ENCODE measurements around the gene TMPRSS15.

TMPRSS15 gene

DNA sequence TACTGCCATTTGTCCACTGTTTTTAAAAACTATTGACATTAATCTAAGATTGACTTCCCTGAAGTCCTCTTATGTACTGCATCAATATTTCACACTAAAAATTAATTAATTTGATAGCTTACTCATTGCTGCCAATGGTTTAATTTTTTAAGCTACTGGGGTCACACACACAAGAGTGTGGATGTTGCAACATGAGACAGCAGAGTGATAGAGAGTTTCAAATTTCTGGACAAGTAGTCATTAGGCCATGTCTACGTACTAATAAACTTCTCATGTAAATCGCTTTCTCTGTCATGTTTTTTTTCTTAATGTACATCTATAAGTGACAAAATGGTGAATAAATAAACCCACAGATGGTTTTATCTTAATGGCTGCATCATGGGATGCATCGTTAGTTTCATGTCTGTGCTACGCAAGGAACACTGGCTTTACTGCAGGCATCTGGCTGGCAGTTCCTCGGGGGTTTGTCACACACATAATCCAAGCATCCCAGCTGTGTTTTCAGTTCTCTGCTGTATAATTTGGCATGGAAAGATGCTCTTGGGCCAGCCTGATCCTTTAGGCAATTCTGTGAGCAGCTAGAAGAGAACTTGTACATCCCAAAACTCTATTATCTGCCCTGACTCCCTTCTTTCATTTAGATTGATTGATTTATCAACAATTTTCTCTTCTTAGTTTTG is 175.4 kb downstream of the TMPRSS15 start:
- Histone ChIP-seq H3K9me3 (ENCODE audit: insufficient read depth, low read depth, low read length) (no peaks in the 10 kb centered on the region), H2AK5ac (ENCODE audit: low read length) (no peak overlapping the region), H2BK5ac (ENCODE audit: low read depth, low read length, poor library complexity) (no peak overlapping the region), H3K4ac (ENCODE audit: low read depth, low read length) (no peak overlapping the region), H3K9ac (ENCODE audit: low read length) (no peak overlapping the region), H3K18ac (ENCODE audit: low read length) (no peak overlapping the region), H2BK120ac (ENCODE audit: insufficient read depth, low read length, poor library complexity) (no peak overlapping the region), H3K14ac (ENCODE audit: low read length) (no peak overlapping the region), H4K12ac (ENCODE audit: low read depth, low read length) (no peak overlapping the region), H3K23ac (ENCODE audit: low read length) (no peak overlapping the region), H3K79me1 (ENCODE audit: low read length) (no peaks in the 10 kb centered on the region), H4K8ac (ENCODE audit: low read depth, low read length) (no peak overlapping the region), H3K27me3 (ENCODE audit: insufficient read depth, low read length) (no peaks in the 10 kb centered on the region), H3K4me2 (ENCODE audit: low read length) (no peak overlapping the region), H4K91ac (ENCODE audit: low read depth, low read length) (no peak overlapping the region), H3K4me3 (ENCODE audit: low read depth, low read length) (no peak overlapping the region), H2AFZ (ENCODE audit: insufficient read depth, low read length, poor library complexity) (no peak overlapping the region), H2BK12ac (ENCODE audit: low read length) (no peak overlapping the region), H3K4me1 (ENCODE audit: control insufficient read depth in 1 of 2, insufficient read depth in 2 of 2, low read length in 2 of 2) (no peaks in the 10 kb centered on the region), H3K27ac (ENCODE audit: low read depth, low read length) (no peak overlapping the region), H3K79me2 (ENCODE audit: control insufficient read depth, insufficient read depth, low read length, poor library complexity) (no peaks in the 10 kb centered on the region), H3K36me3 (ENCODE audit: control insufficient read depth in 1 of 2, insufficient read depth in 2 of 2, low read length in 2 of 2) (no peaks in the 10 kb centered on the region)
- DNase-seq = no peak
- WGBS (ENCODE audit: extremely low coverage, insufficient coverage, insufficient read length) = no CpG with 5 or more reads among the region's 5 CpGs

GRCh38 chr21:18222346-18222745 is 181.2 kb downstream of the TMPRSS15 start:
- Histone ChIP-seq H4K8ac (ENCODE audit: low read depth, low read length) (no peak overlapping the region), H3K14ac (ENCODE audit: low read length) (no peak overlapping the region), H3K4ac (ENCODE audit: low read depth, low read length) (no peak overlapping the region), H2BK120ac (ENCODE audit: insufficient read depth, low read length, poor library complexity) (no peak overlapping the region), H2BK5ac (ENCODE audit: low read depth, low read length, poor library complexity) (no peak overlapping the region), H4K12ac (ENCODE audit: low read depth, low read length) (no peak overlapping the region), H3K27ac (ENCODE audit: low read depth, low read length) (no peak overlapping the region), H3K79me1 (ENCODE audit: low read length) (no peaks in the 10 kb centered on the region), H3K9me3 (ENCODE audit: insufficient read depth, low read depth, low read length) (peaks cover 5% of the 10 kb centered on the region), H3K36me3 (ENCODE audit: control insufficient read depth in 1 of 2, insufficient read depth in 2 of 2, low read length in 2 of 2) (no peaks in the 10 kb centered on the region), H3K27me3 (ENCODE audit: insufficient read depth, low read length) (no peaks in the 10 kb centered on the region), H3K18ac (ENCODE audit: low read length) (no peak overlapping the region), H3K23ac (ENCODE audit: low read length) (no peak overlapping the region), H3K4me1 (ENCODE audit: control insufficient read depth in 1 of 2, insufficient read depth in 2 of 2, low read length in 2 of 2) (no peaks in the 10 kb centered on the region), H2BK12ac (ENCODE audit: low read length) (no peak overlapping the region), H3K4me3 (ENCODE audit: low read depth, low read length) (no peak overlapping the region), H2AFZ (ENCODE audit: insufficient read depth, low read length, poor library complexity) (no peak overlapping the region), H3K4me2 (ENCODE audit: low read length) (no peak overlapping the region), H4K91ac (ENCODE audit: low read depth, low read length) (no peak overlapping the region), H3K79me2 (ENCODE audit: control insufficient read depth, insufficient read depth, low read length, poor library complexity) (no peaks in the 10 kb centered on the region), H2AK5ac (ENCODE audit: low read length) (no peak overlapping the region), H3K9ac (ENCODE audit: low read length) (no peak overlapping the region)
- no CpG with 5 or more reads among the region's 1 CpG for WGBS (ENCODE audit: extremely low coverage, insufficient coverage, insufficient read length)
- DNase-seq = no peak

DNA sequence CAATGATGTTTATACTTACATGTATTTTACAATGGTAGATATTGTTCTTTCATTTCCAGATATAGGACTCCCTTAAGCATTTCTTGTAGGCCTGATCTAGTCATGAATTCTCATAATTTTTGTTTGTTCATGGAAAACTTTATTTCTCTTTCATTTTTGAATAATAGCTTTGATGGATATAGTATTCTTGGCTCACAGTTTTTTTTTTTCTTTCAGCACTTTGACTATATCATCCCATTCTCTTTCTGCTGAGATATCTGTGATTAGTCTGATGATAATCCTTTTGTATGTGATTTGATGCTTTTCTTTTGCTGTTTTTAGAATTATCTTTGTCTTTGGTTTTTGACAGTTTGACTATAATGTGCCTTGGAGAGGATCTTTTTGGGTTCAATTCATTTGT is 183.1 kb downstream of the TMPRSS15 start:
- Histone ChIP-seq H3K27ac (ENCODE audit: low read depth, low read length) (no peak overlapping the region), H3K79me1 (ENCODE audit: low read length) (no peaks in the 10 kb centered on the region), H2AFZ (ENCODE audit: insufficient read depth, low read length, poor library complexity) (no peak overlapping the region), H3K4me1 (ENCODE audit: control insufficient read depth in 1 of 2, insufficient read depth in 2 of 2, low read length in 2 of 2) (no peaks in the 10 kb centered on the region), H3K4me3 (ENCODE audit: low read depth, low read length) (no peak overlapping the region), H3K14ac (ENCODE audit: low read length) (no peak overlapping the region), H3K4ac (ENCODE audit: low read depth, low read length) (no peak overlapping the region), H4K8ac (ENCODE audit: low read depth, low read length) (no peak overlapping the region), H3K27me3 (ENCODE audit: insufficient read depth, low read length) (no peaks in the 10 kb centered on the region), H3K9ac (ENCODE audit: low read length) (no peak overlapping the region), H2BK12ac (ENCODE audit: low read length) (no peak overlapping the region), H3K4me2 (ENCODE audit: low read length) (no peak overlapping the region), H2BK120ac (ENCODE audit: insufficient read depth, low read length, poor library complexity) (no peak overlapping the region), H3K9me3 (ENCODE audit: insufficient read depth, low read depth, low read length) (peaks cover 5% of the 10 kb centered on the region), H3K36me3 (ENCODE audit: control insufficient read depth in 1 of 2, insufficient read depth in 2 of 2, low read length in 2 of 2) (no peaks in the 10 kb centered on the region), H3K18ac (ENCODE audit: low read length) (no peak overlapping the region), H2BK5ac (ENCODE audit: low read depth, low read length, poor library complexity) (no peak overlapping the region), H4K12ac (ENCODE audit: low read depth, low read length) (no peak overlapping the region), H2AK5ac (ENCODE audit: low read length) (no peak overlapping the region), H4K91ac (ENCODE audit: low read depth, low read length) (no peak overlapping the region), H3K79me2 (ENCODE audit: control insufficient read depth, insufficient read depth, low read length, poor library complexity) (no peaks in the 10 kb centered on the region), H3K23ac (ENCODE audit: low read length) (no peak overlapping the region)
- DNase-seq = no peak

Data from trophoblast cell (in vitro differentiated cells and primary cell).